Thyroid gland (tissue), 4 donors: ENCODE measurements around the gene TUBA4A.

Source experiments
- POLR2A ChIP-seq, 2 donors: fragments of 450-650 bp; IDR thresholded peaks; one replicate each; pipeline ENCODE4 v1.6.1; 2017; ENCODE audit warnings: antibody characterized with exemption in 2 of 2, mild to moderate bottlenecking in 2 of 2, moderate library complexity in 1 of 2
- TF ChIP-seq, protein P1 (sequence below), 6 experiments: fragments of 200-600 bp in 3 of 6; fragments of 450-650 bp in 3 of 6; sonication (generic) in 3 of 6; IDR thresholded peaks; one replicate each; pipeline ENCODE4 v1.5.1; 2016 to 2019; ENCODE audit warnings: antibody characterized with exemption in 6 of 6, mild to moderate bottlenecking in 2 of 6, inconsistent platforms in 1 of 6, moderate library complexity in 1 of 6

GRCh38 chr2:219294356-219295351 is 40.9 kb upstream of the TUBA4A start:
- TF ChIP-seq, protein P1, sequence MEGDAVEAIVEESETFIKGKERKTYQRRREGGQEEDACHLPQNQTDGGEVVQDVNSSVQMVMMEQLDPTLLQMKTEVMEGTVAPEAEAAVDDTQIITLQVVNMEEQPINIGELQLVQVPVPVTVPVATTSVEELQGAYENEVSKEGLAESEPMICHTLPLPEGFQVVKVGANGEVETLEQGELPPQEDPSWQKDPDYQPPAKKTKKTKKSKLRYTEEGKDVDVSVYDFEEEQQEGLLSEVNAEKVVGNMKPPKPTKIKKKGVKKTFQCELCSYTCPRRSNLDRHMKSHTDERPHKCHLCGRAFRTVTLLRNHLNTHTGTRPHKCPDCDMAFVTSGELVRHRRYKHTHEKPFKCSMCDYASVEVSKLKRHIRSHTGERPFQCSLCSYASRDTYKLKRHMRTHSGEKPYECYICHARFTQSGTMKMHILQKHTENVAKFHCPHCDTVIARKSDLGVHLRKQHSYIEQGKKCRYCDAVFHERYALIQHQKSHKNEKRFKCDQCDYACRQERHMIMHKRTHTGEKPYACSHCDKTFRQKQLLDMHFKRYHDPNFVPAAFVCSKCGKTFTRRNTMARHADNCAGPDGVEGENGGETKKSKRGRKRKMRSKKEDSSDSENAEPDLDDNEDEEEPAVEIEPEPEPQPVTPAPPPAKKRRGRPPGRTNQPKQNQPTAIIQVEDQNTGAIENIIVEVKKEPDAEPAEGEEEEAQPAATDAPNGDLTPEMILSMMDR (IDR thresholded peaks at IDR 0.05) = peak; percentile 60 to 100 (median 99)
- TF ChIP-seq POLR2A (IDR thresholded peaks at IDR 0.05) = peak in 1 of 2 donors; percentile 41
